PC-9 (cell line): ENCODE measurements around the gene HDGFL3. TPM values are rescaled to one million over a fixed set of nuclear protein-coding genes. Genes with fewer than 3 reads are reported as not detected.

ENCODE experiments used
- BruUV-seq: library from RNA; stranded (reverse); fragments of 400-500 nt; replicated peaks from 2 replicates; lab custom pipeline; 2021; lab: Mats Ljungman, UMichigan
- CTCF ChIA-PET: fragments of 300-600 bp; sonication (Branson Sonifier 250); formaldehyde crosslinking; loops from one replicate; lab custom pipeline; 2022; ENCODE audit warnings: antibody characterized with exemption; lab: Charles Lee
- POLR2A ChIA-PET: fragments of 300-600 bp; sonication (Branson Sonifier 250); formaldehyde crosslinking; loops from one replicate; lab custom pipeline; 2022; ENCODE audit warnings: antibody characterized with exemption; ENCODE audit not compliant: unreplicated experiment; lab: Charles Lee
- DNase-seq, 2 experiments: peaks; one replicate each; pipeline versions ENCODE4 v3.0.0 to v3.0.0-alpha.2; 2015 to 2022; ENCODE audit warnings: mixed read lengths in 1 of 2
- H2AFZ ChIP-seq: fragments of 200-600 bp; sonication (generic); 2 replicates; pipeline ENCODE4 v1.8.1; 2017; ENCODE audit warnings: antibody characterized with exemption
- H3F3A ChIP-seq: fragments of 200-600 bp; sonication (generic); 2 replicates; pipeline ENCODE4 v1.8.1; 2017; ENCODE audit warnings: antibody characterized with exemption, mild to moderate bottlenecking, low read depth; ENCODE audit not compliant: insufficient read depth
- H3K27ac ChIP-seq: fragments of 200-600 bp; sonication (generic); 2 replicates; pipeline ENCODE4 v1.6.1; 2016; ENCODE audit warnings: mixed run types
- H3K27me3 ChIP-seq: fragments of 200-600 bp; sonication (generic); 2 replicates; pipeline ENCODE4 v1.6.1; 2016; ENCODE audit warnings: low read depth, mixed run types; ENCODE audit not compliant: insufficient read depth
- H3K36me3 ChIP-seq: fragments of 200-600 bp; sonication (generic); 2 replicates; pipeline ENCODE4 v1.6.1; 2016; ENCODE audit warnings: low read depth, mixed run types
- H3K4me1 ChIP-seq: fragments of 200-600 bp; sonication (generic); replicated peaks from 2 replicates; pipeline ENCODE4 v1.6.1; 2016; ENCODE audit warnings: mixed run types; ENCODE audit not compliant: insufficient read depth
- H3K4me2 ChIP-seq: fragments of 200-600 bp; sonication (generic); 2 replicates; pipeline ENCODE4 v1.6.1; 2017; ENCODE audit warnings: mixed run types
- H3K4me3 ChIP-seq: fragments of 200-600 bp; sonication (generic); 2 replicates; pipeline ENCODE4 v1.6.1; 2016; ENCODE audit warnings: mixed run types
- H3K79me2 ChIP-seq: fragments of 200-600 bp; sonication (generic); 2 replicates; pipeline ENCODE4 v1.6.1; 2017; ENCODE audit warnings: low read depth, mixed run types
- H3K9me2 ChIP-seq: fragments of 200-600 bp; sonication (generic); 2 replicates; pipeline ENCODE4 v1.8.1; 2017; ENCODE audit warnings: mild to moderate bottlenecking; ENCODE audit not compliant: insufficient read depth
- H3K9me3 ChIP-seq: fragments of 200-600 bp; sonication (generic); 2 replicates; pipeline ENCODE4 v1.8.1; 2016; ENCODE audit warnings: low read depth; ENCODE audit not compliant: insufficient read depth
- H4K20me1 ChIP-seq: fragments of 200-600 bp; sonication (generic); 2 replicates; pipeline ENCODE4 v1.8.1; 2017; ENCODE audit not compliant: insufficient read depth
- EZH2 ChIP-seq: fragments of 200-600 bp; sonication (generic); IDR thresholded peaks from 2 replicates; pipeline ENCODE4 v1.8.0; 2017; ENCODE audit warnings: antibody characterized with exemption, low read depth
- intact Hi-C: fragments of 100-400 bp; cut with micrococcal nuclease; formaldehyde crosslinking; loops from one replicate; pipeline ENCODE4 v1.10.0; 2022; ENCODE audit not compliant: unreplicated experiment
- total RNA-seq: library from RNA; stranded (reverse); gene quantifications from 2 replicates; pipeline ENCODE4 v1.2.3, GENCODE V29; 2021
- TF ChIP-seq, protein P1 (sequence below): fragments of 200-600 bp; sonication (generic); conservative IDR thresholded peaks from 2 replicates; pipeline ENCODE4 v1.6.1; 2017; ENCODE audit warnings: mixed run types, antibody characterized with exemption, mild to moderate bottlenecking, moderate library complexity

HDGFL3 gene
- total RNA-seq, 1 experiment from 2014 or later = 10.1 TPM

DNA sequence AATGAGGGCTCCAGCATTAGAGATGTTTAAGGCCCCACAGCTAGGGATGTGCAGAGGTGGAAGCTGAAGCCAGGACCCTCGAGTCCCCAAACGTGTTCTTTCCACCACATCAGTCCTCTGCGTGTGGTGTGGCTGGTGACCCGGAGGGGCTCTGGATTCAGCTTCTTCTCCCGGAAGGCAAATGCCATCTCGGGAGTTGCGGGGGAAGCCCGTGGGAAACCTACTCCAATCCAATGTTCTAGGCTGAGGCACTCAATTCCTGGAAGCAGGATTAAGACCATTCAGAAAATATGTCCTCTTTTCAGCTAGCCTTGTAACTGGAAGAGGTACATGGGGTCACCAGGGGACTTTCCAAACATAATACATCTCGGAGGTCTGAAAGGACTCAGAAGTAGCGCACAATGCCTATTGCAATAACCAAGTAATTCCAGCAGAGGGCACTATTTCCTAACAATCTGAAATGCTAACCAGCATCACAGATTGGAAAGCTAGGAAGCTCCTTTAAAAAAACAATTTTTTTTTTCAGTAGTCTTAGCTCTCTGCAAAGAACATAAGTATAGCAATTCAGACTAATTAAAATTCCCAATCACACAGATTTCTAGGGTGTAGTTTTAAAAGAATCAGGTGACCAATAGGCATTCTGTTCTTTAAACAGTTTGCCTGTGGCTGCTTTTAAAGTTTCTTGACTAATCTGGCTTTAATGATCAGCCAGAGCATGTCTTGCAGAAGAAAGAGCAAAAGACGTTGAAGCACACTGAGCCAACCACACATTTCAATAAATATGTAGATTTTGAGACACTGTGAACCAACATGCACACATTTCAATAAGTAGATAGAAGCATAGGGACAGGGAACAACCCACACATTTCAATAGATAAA, 40.8 kb upstream of the HDGFL3 start:
- Histone ChIP-seq H3K79me2 (no peaks in the 10 kb centered on the region), H3K4me3 (no peak overlapping the region), H3K4me1 (peaks cover 17% of the 10 kb centered on the region), H3K4me2 (no peak overlapping the region), H2AFZ (peak overlapping the region; percentile 56; the same call in 1 of the 2 replicates), H3F3A (no peaks in the 10 kb centered on the region), H4K20me1 (no peaks in the 10 kb centered on the region), H3K27me3 (no peaks in the 10 kb centered on the region), H3K27ac (peak overlapping the region; percentile 7; the same call in 1 of the 2 replicates), H3K9me2 (no peaks in the 10 kb centered on the region), H3K36me3 (no peaks in the 10 kb centered on the region), H3K9me3 (no peaks in the 10 kb centered on the region)
- TF ChIP-seq, protein P1, sequence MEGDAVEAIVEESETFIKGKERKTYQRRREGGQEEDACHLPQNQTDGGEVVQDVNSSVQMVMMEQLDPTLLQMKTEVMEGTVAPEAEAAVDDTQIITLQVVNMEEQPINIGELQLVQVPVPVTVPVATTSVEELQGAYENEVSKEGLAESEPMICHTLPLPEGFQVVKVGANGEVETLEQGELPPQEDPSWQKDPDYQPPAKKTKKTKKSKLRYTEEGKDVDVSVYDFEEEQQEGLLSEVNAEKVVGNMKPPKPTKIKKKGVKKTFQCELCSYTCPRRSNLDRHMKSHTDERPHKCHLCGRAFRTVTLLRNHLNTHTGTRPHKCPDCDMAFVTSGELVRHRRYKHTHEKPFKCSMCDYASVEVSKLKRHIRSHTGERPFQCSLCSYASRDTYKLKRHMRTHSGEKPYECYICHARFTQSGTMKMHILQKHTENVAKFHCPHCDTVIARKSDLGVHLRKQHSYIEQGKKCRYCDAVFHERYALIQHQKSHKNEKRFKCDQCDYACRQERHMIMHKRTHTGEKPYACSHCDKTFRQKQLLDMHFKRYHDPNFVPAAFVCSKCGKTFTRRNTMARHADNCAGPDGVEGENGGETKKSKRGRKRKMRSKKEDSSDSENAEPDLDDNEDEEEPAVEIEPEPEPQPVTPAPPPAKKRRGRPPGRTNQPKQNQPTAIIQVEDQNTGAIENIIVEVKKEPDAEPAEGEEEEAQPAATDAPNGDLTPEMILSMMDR = peak; percentile 98
- no peak for TF ChIP-seq EZH2
- ChIA-PET POLR2A (interaction anchor here (0.7 to 0.9 kb wide), 4 partner anchors 39 to 170 kb away, joined by 3 to 11 read pairs (median 4); no protein-coding TSS in a partner anchor), CTCF (interaction anchor here (0.6 to 3.7 kb wide), 9 partner anchors 37 to 313 kb away, joined by 3 to 40 read pairs (median 4); partner anchors contain the start of gene RAMAC)
- peak; percentile 34 to 55 for DNase-seq
- intact Hi-C loops = loop anchor here (1.0 to 10.0 kb wide), 7 partner anchors 39 to 786 kb away; no protein-coding TSS in a partner anchor
- BruUV-seq = no TSS peak

DNA sequence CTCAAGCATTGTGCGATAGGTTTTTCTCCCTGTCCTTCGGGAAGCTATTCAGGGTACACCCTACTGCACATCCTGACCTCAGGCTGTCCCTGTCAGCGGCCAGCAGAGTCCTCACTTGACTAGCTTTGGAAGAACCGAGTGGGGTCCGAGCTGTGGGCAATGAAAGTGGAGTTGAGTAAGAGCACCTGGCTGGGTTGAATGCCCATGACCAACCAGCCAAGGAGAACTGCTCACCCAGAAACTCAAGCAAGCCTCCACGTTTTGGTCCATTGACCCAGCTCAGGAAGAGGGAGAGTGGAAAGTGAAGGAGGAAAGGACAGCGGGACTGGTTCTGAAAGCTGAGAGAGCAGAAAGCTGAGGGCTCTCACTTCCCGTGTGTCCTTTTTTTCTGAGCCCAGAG, 36.0 kb upstream of the HDGFL3 start:
- TF ChIP-seq, protein P1 = no peak
- TF ChIP-seq EZH2 = no peak
- ChIA-PET CTCF (interaction anchor here (0.6 kb wide), 1 partner anchor 17 kb away, joined by 5 read pairs; no protein-coding TSS in a partner anchor), POLR2A (no interaction called here)
- no peaks in the 10 kb centered on the region for H3K79me2 ChIP-seq
- no peaks in the 10 kb centered on the region for H3K9me2 ChIP-seq
- BruUV-seq = no TSS peak
- H2AFZ ChIP-seq = no peak overlapping the region
- no peaks in the 10 kb centered on the region for H4K20me1 ChIP-seq
- intact Hi-C loops = loop anchor here (10.0 kb wide), 1 partner anchor 791 kb away; no protein-coding TSS in a partner anchor
- no peaks in the 10 kb centered on the region for H3K27me3 ChIP-seq
- DNase-seq = no peak
- H3K9me3 ChIP-seq = peaks cover 6% of the 10 kb centered on the region; the same call in 1 of the 2 replicates
- no peak overlapping the region for H3K27ac ChIP-seq
- H3K36me3 ChIP-seq = no peaks in the 10 kb centered on the region
- no peaks in the 10 kb centered on the region for H3F3A ChIP-seq
- H3K4me2 ChIP-seq = no peak overlapping the region
- H3K4me3 ChIP-seq = no peak overlapping the region
- peaks cover 2% of the 10 kb centered on the region for H3K4me1 ChIP-seq

DNA sequence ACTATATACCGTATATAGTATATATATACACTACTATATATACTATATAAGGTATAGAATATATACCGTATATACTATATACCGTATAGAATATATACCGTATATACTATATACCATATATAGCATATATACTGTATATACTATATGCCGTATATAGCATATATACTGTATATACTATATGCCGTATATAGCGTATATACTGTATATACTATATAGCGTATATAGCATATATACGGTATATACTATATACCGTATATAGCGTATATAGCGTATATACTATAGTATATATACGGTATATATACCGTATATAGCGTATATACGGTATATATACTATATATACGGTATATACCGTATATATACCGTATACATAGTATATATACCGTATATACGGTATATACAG, 22.6 kb upstream of the HDGFL3 start:
- intact Hi-C loops = no loop called here
- Histone ChIP-seq H3K79me2 (no peaks in the 10 kb centered on the region), H2AFZ (no peak overlapping the region), H3F3A (no peaks in the 10 kb centered on the region), H3K4me2 (no peak overlapping the region), H3K4me3 (no peak overlapping the region), H3K36me3 (no peaks in the 10 kb centered on the region), H4K20me1 (no peaks in the 10 kb centered on the region), H3K9me2 (no peaks in the 10 kb centered on the region), H3K27me3 (no peaks in the 10 kb centered on the region), H3K27ac (no peak overlapping the region), H3K9me3 (peaks cover 4% of the 10 kb centered on the region; the same call in 1 of the 2 replicates), H3K4me1 (no peaks in the 10 kb centered on the region)
- TF ChIP-seq EZH2 = no peak
- TF ChIP-seq, protein P1 = no peak
- no peak for DNase-seq
- ChIA-PET POLR2A (no interaction called here), CTCF (no interaction called here)
- BruUV-seq = no TSS peak
